A673 (cell line): ENCODE data around the gene BSDC1.

Source experiments
- EZH2 ChIP-seq: fragments of 200-600 bp; sonication (generic); IDR thresholded peaks from 2 replicates; pipeline ENCODE4 v1.6.1; 2017; ENCODE audit warnings: borderline replicate concordance, low read depth, mild to moderate bottlenecking, mixed read lengths, antibody characterized with exemption, low read length; ENCODE audit not compliant: poor library complexity, severe bottlenecking
- TF ChIP-seq, protein P1 (sequence below): fragments of 300-800, 200-600 bp; sonication (generic); conservative IDR thresholded peaks from 2 replicates; pipeline ENCODE4 v1.5.1; 2017; ENCODE audit warnings: low read depth, mild to moderate bottlenecking, antibody characterized with exemption, low read length, moderate library complexity, mixed read lengths

DNA sequence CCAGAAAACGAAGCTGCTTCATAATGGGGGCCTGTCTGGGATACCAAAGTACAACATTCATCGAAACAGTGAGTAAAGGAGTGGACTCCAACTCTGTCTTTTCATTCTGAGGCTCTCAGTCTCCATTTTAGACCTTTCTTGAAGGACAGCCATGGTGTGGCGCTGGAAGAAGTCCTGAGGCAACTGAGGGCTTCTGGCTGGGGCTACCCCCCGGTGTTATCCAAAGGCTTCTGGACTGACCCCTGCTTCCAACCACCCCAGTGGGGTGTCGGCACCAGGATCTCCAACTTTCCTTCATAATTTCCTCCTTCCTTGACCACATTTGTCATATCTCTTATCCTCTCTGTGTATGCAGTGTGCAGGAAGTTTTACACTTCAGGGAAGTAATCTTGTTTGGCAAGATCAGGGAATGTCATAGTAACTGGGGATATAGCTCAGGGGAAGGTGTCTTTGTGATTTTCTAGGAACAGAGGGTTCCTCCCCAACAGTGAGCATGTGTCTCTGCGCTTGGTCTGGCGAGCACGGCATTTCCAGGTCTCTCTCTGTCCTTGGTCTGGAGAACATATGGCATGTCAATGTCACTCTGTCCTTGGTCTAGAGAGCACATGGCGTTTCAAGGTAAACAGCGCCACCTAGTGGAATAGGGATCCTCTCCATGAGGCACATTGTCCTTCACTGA, 19.4 kb upstream of the BSDC1 start:
- TF ChIP-seq, protein P1, sequence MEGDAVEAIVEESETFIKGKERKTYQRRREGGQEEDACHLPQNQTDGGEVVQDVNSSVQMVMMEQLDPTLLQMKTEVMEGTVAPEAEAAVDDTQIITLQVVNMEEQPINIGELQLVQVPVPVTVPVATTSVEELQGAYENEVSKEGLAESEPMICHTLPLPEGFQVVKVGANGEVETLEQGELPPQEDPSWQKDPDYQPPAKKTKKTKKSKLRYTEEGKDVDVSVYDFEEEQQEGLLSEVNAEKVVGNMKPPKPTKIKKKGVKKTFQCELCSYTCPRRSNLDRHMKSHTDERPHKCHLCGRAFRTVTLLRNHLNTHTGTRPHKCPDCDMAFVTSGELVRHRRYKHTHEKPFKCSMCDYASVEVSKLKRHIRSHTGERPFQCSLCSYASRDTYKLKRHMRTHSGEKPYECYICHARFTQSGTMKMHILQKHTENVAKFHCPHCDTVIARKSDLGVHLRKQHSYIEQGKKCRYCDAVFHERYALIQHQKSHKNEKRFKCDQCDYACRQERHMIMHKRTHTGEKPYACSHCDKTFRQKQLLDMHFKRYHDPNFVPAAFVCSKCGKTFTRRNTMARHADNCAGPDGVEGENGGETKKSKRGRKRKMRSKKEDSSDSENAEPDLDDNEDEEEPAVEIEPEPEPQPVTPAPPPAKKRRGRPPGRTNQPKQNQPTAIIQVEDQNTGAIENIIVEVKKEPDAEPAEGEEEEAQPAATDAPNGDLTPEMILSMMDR, result peak; percentile 81
- no peak for TF ChIP-seq EZH2
